NCI-H128 (cell line): ENCODE measurements around the gene GRIP2.
A peak's percentile ranks its signal among the peaks of the same experiment; 100 is the strongest.
"Not testable (repeated sequence)": the region's sequence is repeated elsewhere in the genome, so short reads cannot be mapped to it uniquely, and the experiment has no call there.

Experiments
- DNase-seq: peaks from one replicate; lab custom pipeline; 2025; ENCODE audit not compliant: unreplicated experiment; lab: John Stamatoyannopoulos, UW

Gene GRIP2

DNA sequence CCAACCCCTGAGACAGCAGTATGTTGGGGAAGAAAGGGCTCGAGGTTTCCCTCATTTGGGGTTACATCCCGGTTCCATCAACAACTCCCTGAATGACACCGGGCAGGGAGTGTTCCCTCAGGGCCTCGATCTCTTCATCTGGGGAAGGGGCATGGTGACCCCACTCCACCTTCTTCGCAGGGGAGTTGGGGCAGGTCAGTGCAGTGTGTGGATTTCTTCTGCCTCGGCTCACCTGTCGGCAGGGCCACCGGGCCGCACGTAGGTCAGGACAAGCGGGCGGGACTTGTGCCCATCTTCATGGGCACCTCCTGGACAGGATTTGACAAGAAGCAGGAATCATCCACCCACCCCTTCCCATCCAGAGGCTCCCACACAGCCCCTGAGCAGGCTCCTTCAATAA is 17.4 kb downstream of the GRIP2 start:
- DNase-seq: no peak

DNA sequence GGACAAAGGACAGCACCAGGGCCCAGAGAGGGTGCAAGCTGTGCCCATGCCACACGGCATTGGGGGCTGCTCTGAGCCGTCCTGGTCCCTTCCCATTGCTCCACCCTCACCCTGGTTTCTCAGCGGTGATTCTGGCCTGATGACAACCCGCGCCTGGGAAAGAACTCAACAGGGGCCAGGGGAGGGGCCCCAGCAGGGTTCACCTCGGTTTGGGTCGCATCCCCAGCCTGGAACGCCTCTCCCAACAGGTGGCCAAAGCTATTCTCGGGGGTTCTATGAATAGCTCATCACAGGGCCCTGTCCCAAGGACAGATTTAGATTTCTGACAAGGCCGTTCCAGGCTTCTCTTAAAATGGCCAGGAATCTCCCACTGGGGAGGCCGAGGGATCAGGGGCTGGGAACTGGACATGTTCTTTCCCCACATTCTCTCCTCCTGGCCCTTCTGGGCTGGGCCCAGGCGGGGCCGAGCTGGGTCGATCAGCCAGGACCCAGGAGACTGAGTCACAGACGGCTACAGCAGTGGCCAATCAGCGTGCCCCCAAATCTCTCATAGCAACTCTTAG is 17.9 kb downstream of the GRIP2 start:
- DNase-seq: no peak

DNA sequence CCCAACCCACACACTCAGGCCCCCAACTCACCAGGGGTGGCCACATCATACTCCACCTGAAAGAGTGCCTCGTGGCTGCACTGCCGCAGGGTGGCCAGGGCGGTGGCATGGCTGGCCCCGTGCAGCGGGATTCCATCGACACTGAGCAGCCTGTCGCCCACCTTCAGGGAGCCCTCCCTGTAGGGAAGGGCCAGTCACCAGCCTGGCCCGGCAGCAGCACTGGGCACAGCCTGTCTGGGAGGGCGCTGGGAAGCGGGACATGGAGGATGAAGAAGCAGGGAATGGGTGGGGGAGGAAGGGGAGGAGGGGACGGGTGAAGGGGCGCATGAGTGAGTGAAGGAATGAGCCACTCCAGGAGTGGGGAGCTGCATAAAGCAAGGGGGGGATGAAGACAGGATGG is 18.5 kb downstream of the GRIP2 start:
- DNase-seq: no peak

DNA sequence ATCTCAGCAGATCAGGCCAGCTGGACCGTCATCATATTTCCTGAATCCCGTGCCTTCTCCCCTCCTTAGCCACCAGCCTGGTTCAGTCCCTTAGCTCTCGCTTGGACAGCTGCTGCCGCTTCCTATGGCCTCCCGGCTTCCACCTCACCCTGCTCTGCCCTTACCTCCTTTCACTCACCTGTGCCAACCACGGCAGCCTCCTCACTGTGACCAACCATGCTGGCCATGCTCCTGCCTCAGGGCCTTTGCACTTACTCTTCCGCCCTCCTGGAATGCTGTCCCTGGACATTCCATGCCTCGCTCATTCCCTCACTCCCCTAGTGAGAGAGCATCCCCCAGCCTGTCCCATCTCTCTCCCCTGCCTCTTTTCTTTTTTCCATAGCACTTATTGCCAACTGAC is 19.2 kb downstream of the GRIP2 start:
- DNase-seq: no peak

DNA sequence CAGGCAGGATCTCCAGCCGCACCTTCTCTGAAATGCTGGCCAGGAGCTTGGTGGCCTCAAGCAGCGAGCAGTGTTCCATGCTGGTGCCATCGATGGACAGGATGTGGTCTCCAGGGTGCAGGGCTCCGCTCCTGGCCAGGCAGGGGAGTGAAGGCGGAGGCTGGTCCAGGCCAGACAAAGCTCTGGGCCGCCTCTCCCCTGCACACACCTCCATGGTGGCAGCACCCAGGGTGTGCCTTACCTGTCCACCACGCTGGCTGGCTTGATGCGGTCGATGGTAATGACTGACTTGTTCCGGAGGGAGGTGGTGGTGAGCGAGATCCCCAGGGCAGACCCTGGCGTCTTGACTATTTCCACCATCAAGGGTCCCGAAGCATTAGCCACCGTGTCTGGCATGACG is 20.0 kb downstream of the GRIP2 start:
- no peak for DNase-seq

DNA sequence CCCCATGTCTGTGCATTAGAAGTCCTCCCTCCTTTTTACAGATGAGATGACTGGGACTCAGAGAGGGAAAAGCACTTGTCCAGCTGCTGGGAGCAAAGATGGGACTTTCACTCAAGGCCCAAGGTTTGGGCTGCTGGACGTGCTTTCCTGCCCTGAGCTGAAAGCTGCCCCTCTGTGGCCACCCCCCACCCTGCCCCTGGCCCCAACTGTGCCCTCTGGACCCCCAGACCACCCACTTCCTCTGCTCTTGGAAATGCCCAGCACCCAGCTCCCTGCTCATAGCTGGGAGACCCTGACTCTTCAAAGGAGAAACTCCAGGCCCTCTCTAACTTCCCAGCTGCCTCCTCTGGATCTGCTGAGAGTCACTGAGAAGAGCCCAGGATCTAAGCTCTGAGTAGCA is 20.7 kb downstream of the GRIP2 start:
- no peak for DNase-seq

DNA sequence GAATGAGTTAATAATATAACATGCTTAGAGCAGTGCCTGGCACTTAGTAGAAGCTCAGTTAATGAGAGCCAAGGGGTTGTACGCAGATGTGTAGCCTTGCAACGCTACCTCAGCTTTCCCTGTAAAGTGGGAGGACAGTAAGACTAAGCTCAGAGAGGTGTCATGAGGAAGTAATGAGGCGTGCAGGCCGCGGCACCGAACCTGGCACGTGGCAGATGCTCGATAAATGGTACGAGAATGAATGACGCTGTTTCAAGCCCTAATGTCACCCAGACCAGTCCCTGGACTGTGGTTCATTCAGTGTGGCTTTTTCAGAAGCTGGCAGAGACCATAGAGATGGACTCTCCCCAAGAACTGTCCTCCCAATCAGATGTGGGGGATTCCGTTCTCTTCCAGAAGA is 21.2 kb downstream of the GRIP2 start:
- DNase-seq: no peak

DNA sequence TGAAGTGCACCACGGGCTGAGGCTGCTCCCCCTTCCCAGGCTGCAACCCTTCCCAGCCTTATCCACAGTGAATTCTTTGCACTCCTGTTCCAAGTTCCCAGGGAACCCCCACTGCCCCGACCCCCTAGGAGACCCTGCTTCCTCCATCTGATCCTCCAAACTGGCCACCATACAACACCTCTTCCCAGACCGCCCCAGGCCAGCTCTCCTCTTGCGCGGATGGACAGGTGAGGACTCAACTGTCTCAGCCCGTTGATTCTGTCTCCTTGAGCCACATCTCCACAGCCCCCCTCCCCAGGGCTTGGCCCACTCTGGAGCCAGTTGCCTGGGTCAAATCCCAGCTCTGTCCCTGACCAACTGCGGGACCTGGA is 21.7 kb downstream of the GRIP2 start:
- DNase-seq: no peak

DNA sequence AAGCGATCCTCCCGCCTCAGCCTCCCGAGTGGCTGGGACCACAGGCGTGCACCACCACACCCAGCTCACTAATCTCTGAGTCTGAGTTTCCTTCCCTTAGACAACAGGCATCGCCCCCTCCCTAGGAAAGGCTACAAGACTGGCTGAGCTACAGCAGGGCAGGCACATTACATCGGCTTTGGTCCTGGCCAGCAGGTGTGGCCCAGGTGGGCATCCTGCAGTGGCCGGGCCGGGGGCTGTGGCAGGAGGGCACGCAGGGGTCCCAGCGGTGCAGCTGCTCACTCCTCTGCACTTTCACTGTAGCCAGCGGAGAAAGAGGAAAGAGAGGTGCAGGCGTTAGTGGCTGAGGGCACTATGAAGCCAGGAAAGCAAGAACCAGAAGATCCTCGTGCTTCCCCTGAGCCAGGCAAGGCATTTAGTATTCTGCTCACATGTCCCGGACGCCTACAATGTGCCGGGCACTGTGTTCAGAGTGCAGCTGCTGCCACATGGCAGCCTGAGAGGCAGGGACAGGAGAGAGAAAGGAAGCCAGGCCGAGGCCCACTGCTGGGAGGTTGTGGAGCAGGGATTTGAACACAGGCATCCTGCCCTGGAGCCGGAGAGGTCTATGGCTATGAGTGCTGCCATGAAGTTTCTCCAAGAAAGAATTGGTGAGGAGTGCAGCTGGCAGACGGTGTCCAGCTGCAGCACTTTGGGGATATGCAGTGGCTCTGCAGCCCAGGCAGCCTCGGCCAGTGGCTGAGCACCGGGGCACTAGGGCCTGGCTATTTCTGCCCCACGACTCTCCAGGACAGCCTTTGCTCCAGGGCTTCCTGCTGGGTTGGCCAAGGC is 22.3 kb downstream of the GRIP2 start:
- DNase-seq: no peak

DNA sequence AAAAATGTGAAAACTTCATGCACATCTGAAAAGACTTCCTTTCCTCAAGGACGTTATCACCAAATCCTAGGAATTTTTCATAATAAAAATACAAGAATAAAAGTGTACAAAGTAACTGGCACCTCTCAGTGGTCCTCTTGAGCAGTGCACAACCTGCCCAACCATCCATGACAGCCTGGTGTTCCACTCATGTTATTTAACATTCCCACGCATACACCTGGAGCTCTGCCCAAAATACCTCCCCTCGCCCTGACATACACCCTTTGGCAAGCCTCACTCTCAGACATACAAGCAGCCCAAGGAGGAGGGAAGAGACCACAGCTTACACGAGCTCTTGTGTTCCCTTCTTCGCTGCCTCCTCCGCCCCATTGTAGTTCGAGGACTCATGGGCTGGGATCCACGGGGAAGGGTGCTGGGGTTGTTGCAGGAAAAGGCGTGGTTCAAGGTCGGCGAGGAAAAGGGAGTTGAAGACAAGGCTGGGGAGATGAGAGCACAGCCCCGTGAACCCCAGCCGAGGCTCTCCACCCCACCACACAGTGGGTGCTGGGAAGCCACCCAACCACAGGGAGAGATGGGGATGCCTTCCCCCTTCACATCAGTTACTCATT is 23.3 kb downstream of the GRIP2 start:
- DNase-seq: no peak

DNA sequence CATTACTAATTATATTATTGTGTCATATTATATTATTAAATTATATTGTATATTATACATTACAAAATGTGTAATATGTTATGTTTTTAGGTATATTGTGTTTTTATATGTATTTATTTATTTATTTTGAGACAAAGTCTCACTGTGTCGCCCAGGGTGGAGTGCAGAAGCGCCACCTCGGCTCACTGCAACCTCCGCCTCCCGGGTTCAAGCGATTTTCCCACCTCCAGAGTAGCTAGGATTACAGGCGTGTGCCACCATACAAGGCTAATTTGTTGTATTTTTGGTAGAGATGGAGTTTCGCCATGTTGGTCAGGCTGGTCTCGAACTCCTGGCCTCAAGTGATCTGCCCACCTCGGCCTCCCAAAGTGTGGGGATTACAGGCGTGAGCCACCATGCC is 24.6 kb downstream of the GRIP2 start:
- DNase-seq: not testable (repeated sequence)

DNA sequence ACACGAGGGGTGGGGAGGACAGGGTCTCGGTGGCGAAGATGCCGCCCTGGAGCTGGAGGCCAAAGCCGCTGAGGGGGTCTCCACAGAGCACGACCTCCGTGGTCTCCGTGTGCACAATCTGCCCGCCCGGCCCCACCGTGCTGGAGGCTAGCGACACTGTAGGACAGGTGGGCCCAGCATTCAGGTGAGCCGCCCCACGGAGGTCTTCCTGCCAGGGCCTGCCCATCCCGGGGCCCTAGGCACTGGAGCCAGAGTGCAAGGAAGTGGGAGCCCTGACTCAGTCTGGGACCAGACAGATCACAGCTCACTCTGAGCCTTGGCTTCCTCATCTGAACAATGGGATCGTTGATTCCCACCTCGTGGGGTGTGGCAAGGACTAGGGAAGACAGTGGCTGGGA is 25.8 kb downstream of the GRIP2 start:
- DNase-seq: no peak

DNA sequence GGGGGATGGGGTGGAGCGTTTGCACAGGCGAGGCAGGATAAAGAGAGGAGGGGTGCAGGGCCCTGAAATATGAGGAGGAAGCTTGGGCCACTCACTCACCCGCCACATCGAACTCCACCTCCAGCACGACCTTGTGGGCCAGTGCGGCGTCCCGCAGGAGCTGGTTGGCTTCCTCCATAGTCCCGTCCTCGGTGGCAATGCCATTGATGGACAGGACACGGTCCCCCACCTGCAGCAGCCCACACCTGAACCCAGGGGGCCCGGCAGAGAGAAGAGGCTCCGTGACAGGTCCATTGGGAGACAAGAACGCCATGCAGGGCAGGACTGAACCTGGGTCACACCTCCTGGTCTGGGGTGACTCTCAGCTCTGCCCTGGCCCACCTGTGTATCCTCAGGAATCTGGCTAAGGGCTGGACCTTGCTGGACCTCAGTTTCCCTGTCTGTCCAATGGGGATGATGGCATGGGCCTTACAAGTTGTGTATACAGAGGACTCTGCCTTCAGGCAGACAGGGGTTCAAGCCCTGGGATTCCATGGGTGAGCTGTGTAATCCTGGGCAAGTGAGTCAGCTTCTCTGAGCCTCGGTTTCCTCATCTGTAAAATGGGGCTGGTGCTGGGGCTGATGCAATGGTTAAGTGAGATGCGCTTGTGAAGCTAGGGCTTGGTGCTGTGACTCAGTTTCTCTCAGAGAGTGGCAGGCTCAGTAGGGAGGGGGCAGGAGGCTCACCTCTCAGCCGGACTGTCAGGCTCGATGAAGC is 26.4 kb downstream of the GRIP2 start:
- no peak for DNase-seq

DNA sequence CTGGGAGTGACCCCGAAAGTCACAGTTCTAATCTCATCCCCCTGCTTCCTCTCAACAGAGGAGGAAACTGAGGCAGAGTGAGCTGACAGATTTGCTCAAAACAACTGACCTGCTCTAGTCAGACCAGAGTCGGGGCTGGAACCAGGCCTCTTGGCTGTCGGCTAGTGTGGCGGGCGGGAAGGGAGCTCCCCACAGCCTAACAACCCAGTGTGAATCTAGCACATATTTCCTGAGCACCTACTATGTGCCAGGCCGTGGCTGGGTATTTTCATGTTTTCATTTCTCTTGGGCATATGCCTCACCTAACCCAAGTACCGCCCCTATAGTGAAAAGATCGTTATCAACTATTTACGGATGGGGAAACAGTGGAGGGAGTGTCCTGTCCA is 27.2 kb downstream of the GRIP2 start:
- no peak for DNase-seq

DNA sequence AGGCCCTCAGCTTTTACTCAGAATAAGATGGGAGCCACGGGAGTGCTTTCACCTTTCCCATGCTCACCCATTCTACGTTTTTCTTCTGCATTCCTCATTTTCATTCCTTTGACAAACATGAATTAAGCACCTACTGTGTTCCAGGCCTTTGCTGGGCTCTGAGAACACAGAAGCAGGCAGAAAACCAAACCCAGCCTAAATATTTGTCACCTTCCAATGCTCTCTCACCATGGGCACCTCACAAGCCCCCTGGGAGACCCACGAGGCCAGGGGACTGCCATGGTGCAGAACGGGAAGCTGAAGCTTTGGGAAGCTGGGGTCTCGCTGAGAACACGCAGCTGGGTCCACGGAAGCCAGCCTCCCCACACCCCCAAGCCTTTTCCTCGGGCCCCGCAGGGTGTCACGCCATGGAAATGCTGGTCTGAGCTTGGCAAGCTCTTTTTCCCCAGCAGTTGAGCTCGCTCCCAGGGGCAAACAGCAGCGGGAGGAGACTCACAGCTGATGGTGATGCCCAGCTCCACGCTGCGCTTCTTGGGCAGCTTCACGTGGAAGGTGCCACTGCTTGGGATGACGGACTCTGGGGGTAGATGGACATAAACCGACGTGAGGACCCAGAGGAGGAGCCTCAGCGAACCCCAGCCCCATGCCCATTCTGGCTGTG is 27.7 kb downstream of the GRIP2 start:
- no peak for DNase-seq

DNA sequence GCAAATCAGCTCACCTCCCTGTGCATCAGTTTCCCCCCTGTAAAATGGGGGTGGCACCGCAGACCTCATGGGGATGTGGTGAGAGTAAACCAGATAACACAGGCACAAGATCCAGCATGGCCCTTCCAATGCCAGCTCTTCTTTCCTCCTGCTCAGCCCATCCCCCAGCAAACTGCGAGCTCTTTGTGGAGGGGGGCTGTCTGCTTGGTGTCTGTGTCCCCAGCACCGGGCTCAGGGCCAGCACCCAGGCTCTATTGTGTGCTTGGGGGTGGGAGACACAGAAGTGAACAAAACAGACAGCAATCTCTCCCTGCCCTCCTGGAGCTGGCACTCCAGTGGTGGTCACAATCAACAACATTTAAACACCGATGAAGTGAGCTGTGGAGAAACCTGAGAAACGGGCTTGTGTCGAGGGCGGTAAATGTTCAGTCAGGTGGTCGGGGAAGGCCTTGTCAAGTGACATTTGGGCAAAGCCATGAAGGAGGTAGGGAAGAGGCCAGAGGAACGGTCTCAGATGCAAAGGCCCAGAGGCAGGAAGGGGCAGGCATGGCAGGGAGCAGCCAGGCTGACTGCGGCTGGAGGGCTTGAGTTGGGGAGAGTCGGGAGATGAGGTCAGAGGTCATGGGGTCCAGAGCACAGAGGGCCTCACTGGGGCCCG is 28.4 kb downstream of the GRIP2 start:
- DNase-seq: peak; percentile 4

DNA sequence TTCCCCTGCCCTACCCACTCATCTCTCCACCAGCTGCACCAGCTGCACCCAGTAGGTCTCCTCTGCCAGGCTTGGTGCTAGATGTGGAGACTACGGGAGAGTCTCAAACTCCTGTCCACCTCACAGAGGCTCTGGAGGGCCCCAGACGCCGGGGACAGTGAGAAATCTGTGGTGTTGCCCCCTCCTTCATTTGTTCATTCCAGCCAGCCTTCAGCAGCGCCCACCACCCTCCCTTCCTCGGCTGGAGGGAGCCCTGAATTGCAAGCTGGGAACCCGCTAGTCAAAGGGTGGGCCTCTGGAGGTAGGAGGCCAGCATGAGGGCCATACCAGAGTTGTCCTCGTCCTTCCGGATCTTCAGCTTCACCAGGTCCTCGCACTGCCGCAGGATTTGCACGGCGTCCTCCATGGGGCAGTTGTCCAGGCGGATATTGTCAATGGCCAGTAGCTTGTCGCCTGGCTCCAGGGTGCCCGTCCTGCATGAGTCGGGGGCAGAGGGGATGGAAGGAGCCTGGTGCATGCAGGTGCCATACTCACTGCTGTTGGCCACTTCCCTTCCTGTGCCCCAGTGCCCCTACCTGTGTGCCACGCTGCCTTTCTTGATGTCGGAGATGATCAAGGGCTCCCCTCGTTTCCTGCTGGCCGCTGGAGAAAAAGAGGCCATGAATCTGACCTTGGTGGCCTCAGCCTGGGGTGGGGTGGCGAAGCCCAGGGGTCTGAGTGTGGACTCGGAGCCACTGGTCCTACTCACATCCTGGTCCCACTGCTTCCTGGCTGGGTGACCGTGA is 29.1 kb downstream of the GRIP2 start:
- DNase-seq: no peak

DNA sequence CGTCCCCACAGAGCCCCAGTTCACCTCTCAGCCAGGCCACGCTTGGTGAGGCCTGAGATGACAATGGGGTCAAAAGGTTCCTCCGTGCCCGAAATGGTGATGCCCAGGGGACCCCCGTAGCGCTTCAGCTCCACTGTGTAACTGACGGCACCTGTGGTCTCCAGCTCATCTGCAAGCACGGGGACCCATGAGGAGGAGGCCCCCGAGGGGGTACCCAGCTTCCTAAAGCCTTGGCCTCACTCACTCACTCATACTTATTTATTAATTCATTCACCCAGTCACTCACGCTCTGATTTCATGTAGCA is 30.4 kb downstream of the GRIP2 start:
- no peak for DNase-seq

DNA sequence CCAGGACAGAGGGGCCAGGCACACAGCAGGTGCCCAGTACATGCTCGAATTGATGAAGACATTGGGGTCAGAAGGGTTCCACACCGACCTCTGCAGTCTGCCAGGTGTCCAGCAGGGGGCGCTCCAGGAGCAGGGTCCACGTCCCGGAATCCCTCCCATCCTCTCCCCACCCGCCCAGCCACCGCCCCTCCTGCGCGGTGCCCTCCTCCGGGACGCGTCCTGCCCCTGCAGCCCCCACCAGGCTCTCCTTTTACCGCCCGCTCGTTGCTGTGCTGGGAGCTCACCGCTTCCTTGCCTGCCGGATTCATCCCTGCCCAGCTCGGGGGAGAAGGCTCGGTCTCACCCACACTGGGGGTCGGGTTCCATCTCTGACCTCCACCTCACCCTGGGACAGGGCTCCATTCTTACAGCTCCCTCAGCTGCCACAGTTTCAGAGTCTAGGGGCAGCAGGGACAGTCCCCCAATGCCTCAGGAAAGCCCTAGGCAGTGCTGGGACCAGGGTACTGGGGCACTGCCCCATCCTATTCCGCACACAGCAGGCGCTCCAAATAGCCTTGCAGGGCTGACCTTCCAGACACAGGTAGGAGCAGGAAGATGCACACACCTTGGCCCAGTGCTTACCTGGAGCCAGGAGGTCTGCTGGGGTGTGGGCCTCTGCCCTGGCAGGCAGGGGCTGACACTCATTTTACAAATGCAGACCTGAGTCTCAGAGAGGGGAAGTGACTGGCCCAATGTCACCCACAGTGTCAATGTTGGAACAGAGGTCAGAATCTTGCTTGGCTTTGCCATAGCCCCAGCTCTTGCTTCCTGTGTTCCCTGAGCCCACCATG is 31.0 kb downstream of the GRIP2 start:
- DNase-seq: no peak

DNA sequence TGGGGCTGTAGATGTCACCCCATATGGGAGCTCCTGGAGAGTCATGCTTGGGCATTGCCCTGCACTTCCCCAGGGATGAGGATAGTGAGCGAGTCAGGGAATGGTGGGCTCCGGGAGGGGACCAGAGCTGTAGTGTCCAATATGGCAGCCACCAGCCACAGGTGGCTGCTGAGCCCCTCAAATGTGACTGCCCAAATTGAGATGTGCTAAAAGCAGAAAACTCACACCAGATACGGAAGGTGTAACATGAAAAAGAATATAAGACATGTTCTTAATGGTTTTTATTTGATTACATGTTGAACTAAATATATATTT is 31.7 kb downstream of the GRIP2 start:
- no peak for DNase-seq
